Astrocyte of the cerebellum (primary cell): ENCODE data around the gene S100A2.

Source experiments
- DNase-seq: peaks from one replicate; pipeline ENCODE4 v3.0.0-alpha.2; 2011; ENCODE audit warnings: low read depth
- H3K4me3 ChIP-seq: 2 replicates; pipeline ENCODE4 v1.5.1; 2011; ENCODE audit warnings: mild to moderate bottlenecking, low read depth, low read length, moderate library complexity
- in situ Hi-C: cut with HindIII; loops from 2 replicates; pipeline ENCODE4 v1.10.0; 2017; ENCODE audit warnings: low sequenced_read_pairs
- TF ChIP-seq, protein P1 (sequence below): IDR thresholded peaks from 2 replicates; pipeline ENCODE4 v1.5.1; 2012; ENCODE audit warnings: low read length, low read depth, moderate library complexity, mild to moderate bottlenecking; ENCODE audit errors: missing control alignments

Gene S100A2

DNA sequence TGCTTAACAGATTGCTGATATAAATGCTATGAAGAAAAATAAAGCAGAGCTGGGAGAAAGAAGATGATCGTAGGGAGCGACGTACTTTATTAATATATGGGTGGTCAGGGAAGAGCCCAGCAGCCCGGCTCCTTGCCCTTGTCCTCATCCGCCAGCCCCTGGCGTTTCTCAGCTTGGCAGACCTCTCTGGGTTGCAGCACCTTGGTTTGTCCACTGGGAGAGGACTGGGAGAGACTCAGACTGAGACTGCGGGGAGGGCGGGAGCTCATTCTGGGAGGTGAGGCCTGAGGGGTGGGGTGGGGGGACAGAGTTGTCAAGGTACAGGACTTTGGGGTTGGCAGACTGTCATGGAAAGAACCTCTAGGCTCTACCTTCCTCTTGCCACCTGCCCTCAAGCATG lies 13.3 kb downstream of the S100A2 start:
- in situ Hi-C loops, result no loop called here
- TF ChIP-seq, protein P1, sequence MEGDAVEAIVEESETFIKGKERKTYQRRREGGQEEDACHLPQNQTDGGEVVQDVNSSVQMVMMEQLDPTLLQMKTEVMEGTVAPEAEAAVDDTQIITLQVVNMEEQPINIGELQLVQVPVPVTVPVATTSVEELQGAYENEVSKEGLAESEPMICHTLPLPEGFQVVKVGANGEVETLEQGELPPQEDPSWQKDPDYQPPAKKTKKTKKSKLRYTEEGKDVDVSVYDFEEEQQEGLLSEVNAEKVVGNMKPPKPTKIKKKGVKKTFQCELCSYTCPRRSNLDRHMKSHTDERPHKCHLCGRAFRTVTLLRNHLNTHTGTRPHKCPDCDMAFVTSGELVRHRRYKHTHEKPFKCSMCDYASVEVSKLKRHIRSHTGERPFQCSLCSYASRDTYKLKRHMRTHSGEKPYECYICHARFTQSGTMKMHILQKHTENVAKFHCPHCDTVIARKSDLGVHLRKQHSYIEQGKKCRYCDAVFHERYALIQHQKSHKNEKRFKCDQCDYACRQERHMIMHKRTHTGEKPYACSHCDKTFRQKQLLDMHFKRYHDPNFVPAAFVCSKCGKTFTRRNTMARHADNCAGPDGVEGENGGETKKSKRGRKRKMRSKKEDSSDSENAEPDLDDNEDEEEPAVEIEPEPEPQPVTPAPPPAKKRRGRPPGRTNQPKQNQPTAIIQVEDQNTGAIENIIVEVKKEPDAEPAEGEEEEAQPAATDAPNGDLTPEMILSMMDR, result no peak
- H3K4me3 ChIP-seq, result no peak overlapping the region

DNA sequence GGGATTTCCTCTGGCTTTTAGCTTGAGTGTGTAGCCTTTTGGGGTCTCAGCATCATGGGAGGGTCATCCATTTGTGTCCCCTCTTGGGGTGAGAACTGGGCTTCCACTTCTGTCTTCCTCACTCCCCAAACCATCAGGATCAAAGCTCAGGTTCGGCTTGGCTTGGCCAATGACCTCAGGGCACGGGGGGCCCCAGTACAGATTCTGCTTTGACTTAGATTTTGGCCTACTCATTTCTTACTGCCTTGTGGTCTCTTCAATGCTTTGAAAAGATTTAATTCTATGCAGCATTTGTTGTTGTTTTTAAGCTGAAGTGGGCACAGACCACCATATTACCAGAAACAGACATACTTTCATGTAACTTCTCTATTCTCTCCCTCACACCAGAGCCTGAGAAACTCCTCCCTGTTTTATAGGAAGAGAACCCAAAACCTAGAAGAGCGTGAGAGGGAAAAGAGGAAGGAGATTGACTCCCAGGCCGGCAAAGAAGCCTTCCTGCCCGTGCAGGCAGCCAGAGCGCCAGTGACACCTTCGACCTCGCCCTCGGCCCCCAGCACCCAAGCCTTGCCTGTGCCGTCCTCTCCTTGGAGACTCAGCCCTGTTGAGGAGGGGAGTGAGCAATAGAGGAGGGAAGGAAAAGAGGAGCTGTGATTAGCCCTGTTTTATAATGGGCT lies 14.7 kb downstream of the S100A2 start:
- TF ChIP-seq, protein P1, result no peak
- no peak overlapping the region for H3K4me3 ChIP-seq
- DNase-seq, result no peak
- in situ Hi-C loops, result no loop called here

More for the DNA sequence above, 13.3 kb downstream of the S100A2 start:
- no peak for DNase-seq

DNA sequence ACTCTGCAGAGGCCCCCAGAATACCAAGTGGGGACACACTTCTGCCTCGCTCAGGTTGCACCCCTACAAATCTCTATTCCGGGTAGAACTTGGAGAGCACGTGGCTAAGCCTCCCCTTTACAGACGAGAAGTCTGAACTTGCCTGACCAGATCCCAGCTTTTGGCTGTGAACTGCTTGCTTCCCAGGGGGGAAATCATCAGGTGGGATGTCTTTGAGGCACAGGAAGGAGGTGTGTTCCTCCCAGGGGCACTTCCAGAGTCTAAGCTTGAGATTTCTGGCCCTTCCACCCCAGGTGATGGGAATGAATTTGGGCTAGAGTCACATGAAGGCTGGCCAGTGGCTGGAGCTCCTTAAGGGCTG lies 15.3 kb downstream of the S100A2 start:
- no peak overlapping the region for H3K4me3 ChIP-seq
- DNase-seq, result no peak
- in situ Hi-C loops, result no loop called here
- TF ChIP-seq, protein P1, result no peak

DNA sequence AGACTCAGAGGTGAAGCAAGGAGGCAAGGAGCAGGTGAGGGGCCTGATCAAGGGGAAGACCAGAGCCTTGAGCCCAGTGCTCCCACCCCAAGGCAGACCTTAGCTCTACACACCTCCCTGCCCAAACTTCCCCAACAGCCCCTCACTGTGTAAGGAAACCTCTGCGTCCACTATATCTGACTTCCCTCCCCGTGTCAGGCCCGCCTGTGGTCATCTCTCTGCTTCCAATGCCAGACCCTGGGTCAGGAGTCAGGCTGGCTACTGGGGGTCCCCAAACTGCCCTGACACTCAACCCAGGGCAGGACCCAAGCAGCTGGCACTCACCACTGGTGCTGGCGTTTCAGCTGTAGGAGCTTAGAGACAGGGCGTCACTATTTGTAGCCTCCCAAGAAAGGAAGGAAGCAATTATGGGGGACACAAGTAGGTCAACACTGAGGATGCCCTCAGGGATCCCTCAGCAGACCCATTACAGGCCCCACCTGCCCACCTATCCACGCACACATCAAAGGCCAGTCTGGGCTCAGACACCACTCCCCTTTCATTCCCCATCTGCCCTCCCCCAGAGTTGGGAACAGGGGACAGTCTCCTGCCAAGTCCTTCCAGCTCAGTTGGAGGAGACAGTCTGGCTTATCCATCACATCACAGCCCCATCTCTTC lies 15.8 kb downstream of the S100A2 start:
- DNase-seq, result no peak
- no peak overlapping the region for H3K4me3 ChIP-seq
- TF ChIP-seq, protein P1, result no peak
- in situ Hi-C loops, result no loop called here

DNA sequence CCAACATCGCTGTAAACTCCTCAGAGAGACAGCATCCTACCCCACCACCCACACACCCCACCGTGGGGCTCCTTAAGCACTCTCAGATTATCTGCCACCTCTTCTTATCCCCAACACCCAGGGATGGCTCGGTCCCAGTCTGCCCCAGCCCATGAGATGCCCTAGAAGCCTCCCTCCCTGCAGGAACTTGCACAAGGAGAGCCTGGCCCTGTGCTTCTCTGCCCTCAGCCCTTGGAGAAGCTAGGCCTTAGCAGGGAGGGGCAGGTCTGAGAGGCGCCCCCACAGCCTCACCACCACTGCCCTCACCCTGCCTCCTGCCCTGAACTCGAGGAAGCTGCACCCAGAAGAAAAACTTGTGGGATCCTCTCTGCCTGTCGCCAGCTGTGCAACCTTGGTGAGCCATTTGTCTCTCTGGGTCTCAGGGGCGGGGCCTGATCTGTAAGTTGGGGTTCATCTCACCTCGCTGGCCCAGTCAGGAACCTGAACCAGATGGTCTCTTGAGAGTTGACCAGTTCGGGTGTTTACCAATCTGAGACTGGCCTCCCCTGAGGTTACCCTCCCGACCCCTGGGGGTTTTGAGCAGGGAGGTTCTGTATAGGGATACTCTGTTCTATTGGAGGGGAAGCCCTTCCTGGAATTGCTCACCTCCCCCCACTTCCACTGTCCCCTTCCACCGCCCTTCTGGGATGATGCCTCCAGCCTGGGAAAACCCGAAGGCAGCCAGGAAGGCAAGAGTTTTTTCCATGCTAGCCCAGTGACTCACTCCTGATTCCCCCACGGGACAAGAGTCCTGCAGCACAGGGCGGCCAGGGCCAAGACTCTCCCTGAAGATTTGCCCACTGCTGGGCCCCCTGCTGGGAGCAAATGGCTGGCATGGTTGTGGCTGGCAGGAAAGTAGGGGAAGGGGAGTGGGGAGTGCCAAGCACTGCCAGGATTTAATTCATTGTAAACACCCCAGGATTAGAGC lies 16.6 kb downstream of the S100A2 start, which contains the start of gene S100A3:
S100A3 (minus strand) TSS at position 537 of the 967 bp plus-strand sequence. CDS start 773 bp downstream, outside the sequence.
- DNase-seq, result no peak
- no peak within 1 kb of the TSS for H3K4me3 ChIP-seq
- TF ChIP-seq, protein P1, result no peak
- in situ Hi-C loops, result no loop called here
